ENCODE data around the gene MAPK1. TPM values are rescaled to one million over a fixed set of nuclear protein-coding genes. Genes with fewer than 3 reads are reported as not detected.
"Not testable (repeated sequence)": the region's sequence is repeated elsewhere in the genome, so short reads cannot be mapped to it uniquely, and the experiment has no call there.

The MAPK1 gene
- total RNA-seq, 1 donor from 2014 or later = 37.2 TPM

GRCh38 chr22:21898354-21898896 lies 31.0 kb upstream of the MAPK1 start:
- TF ChIP-seq CTCF (IDR thresholded peaks at IDR 0.05; ENCODE audit: insufficient read depth, low read length, poor library complexity, severe bottlenecking) = no peak
- Histone ChIP-seq H3K27me3 (ENCODE audit: control insufficient read depth, insufficient read depth, low read length) (no peaks in the 10 kb centered on the region), H3K36me3 (ENCODE audit: control insufficient read depth, insufficient read depth, low read length) (no peaks in the 10 kb centered on the region), H3K4me3 (ENCODE audit: low read depth, low read length) (no peak overlapping the region)
- no peak for DNase-seq (ENCODE audit: low read depth)

- Histone ChIP-seq H3K27me3 (ENCODE audit: control insufficient read depth, insufficient read depth, low read length) (no peaks in the 10 kb centered on the region), H3K4me3 (ENCODE audit: low read depth, low read length) (no peak overlapping the region), H3K36me3 (ENCODE audit: control insufficient read depth, insufficient read depth, low read length) (no peaks in the 10 kb centered on the region)
- no peak for DNase-seq (ENCODE audit: low read depth)
- no peak for TF ChIP-seq CTCF (IDR thresholded peaks at IDR 0.05; ENCODE audit: insufficient read depth, low read length, poor library complexity, severe bottlenecking)
Measured at GRCh38 chr22:21896951-21897513, 29.6 kb upstream of the MAPK1 start.

GRCh38 chr22:21896275-21896674 lies 28.8 kb upstream of the MAPK1 start:
- not testable (repeated sequence) for H3K27me3 ChIP-seq (ENCODE audit: control insufficient read depth, insufficient read depth, low read length); H3K4me3 ChIP-seq (ENCODE audit: low read depth, low read length); DNase-seq (ENCODE audit: low read depth); H3K36me3 ChIP-seq (ENCODE audit: control insufficient read depth, insufficient read depth, low read length)

- Histone ChIP-seq H3K27me3 (ENCODE audit: control insufficient read depth, insufficient read depth, low read length) (no peaks in the 10 kb centered on the region), H3K36me3 (ENCODE audit: control insufficient read depth, insufficient read depth, low read length) (no peaks in the 10 kb centered on the region), H3K4me3 (ENCODE audit: low read depth, low read length) (no peak overlapping the region)
- no peak for DNase-seq (ENCODE audit: low read depth)
- no peak for TF ChIP-seq CTCF (IDR thresholded peaks at IDR 0.05; ENCODE audit: insufficient read depth, low read length, poor library complexity, severe bottlenecking)
Measured at GRCh38 chr22:21894799-21895198, 27.4 kb upstream of the MAPK1 start.

- no peak for DNase-seq (ENCODE audit: low read depth)
- no peaks in the 10 kb centered on the region for H3K36me3 ChIP-seq (ENCODE audit: control insufficient read depth, insufficient read depth, low read length)
- H3K4me3 ChIP-seq (ENCODE audit: low read depth, low read length) = no peak overlapping the region
- no peaks in the 10 kb centered on the region for H3K27me3 ChIP-seq (ENCODE audit: control insufficient read depth, insufficient read depth, low read length)
- TF ChIP-seq CTCF (IDR thresholded peaks at IDR 0.05; ENCODE audit: insufficient read depth, low read length, poor library complexity, severe bottlenecking) = no peak
Measured at GRCh38 chr22:21889251-21889990, 22.0 kb upstream of the MAPK1 start.

- H3K27me3 ChIP-seq (ENCODE audit: control insufficient read depth, insufficient read depth, low read length) = no peaks in the 10 kb centered on the region
- DNase-seq (ENCODE audit: low read depth) = no peak
Measured at GRCh38 chr22:21887841-21888240, 20.4 kb upstream of the MAPK1 start.

GRCh38 chr22:21883930-21884329 lies 16.5 kb upstream of the MAPK1 start:
- H3K4me3 ChIP-seq (ENCODE audit: low read depth, low read length); H3K27me3 ChIP-seq (ENCODE audit: control insufficient read depth, insufficient read depth, low read length); H3K36me3 ChIP-seq (ENCODE audit: control insufficient read depth, insufficient read depth, low read length); DNase-seq (ENCODE audit: low read depth): not testable (repeated sequence)

More at GRCh38 chr22:21887841-21888240, 20.4 kb upstream of the MAPK1 start:
- TF ChIP-seq CTCF (IDR thresholded peaks at IDR 0.05; ENCODE audit: insufficient read depth, low read length, poor library complexity, severe bottlenecking) = no peak
- Histone ChIP-seq H3K36me3 (ENCODE audit: control insufficient read depth, insufficient read depth, low read length) (no peaks in the 10 kb centered on the region), H3K4me3 (ENCODE audit: low read depth, low read length) (no peak overlapping the region)

GRCh38 chr22:21882754-21883333 lies 15.4 kb upstream of the MAPK1 start:
- not testable (repeated sequence) for DNase-seq (ENCODE audit: low read depth); H3K27me3 ChIP-seq (ENCODE audit: control insufficient read depth, insufficient read depth, low read length); H3K4me3 ChIP-seq (ENCODE audit: low read depth, low read length); H3K36me3 ChIP-seq (ENCODE audit: control insufficient read depth, insufficient read depth, low read length)

Measured in kidney epithelial cell (primary cell).